ENCODE results near the gene UMAD1.

Gene UMAD1

DNA sequence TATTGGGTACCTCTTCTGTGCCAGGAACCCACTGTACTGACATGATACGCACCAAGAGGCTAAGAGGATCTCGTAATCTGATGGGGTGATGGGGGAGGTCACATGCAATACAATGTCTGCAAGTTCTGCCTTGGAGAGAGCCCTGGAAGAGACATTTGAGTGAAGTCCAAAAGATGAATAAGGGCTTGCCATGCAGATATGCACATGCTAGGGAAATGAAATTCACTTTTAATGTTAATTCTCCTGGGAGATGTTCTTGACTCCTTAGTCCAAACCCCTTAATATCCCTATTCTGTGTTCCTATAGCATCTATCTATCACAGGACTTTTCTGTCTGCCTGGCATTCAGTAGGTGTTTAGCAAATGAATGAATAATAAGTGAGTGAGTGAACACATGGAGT, 274.0 kb downstream of the UMAD1 start:
- Histone ChIP-seq H2AFZ (ENCODE audit: low read depth, low read length) (no peak overlapping the region), H3K27ac (ENCODE audit: low read length) (no peak overlapping the region), H3K9ac (ENCODE audit: low read depth, low read length) (no peak overlapping the region), H3K9me3 (ENCODE audit: insufficient read depth, low read length, severe bottlenecking) (no peaks in the 10 kb centered on the region), H3K4me3 (ENCODE audit: low read depth in 1 of 2, low read length in 2 of 2) (no peak overlapping the region), H3K27me3 (ENCODE audit: insufficient read depth, low read length, poor library complexity) (no peaks in the 10 kb centered on the region), H3K36me3 (ENCODE audit: insufficient read depth, low read length) (no peaks in the 10 kb centered on the region), H3K4me1 (ENCODE audit: insufficient read depth, low read length) (no peaks in the 10 kb centered on the region), H4K20me1 (ENCODE audit: insufficient read depth, low read length) (no peaks in the 10 kb centered on the region), H3K4me2 (ENCODE audit: insufficient read depth, low read length) (no peak overlapping the region), H3K79me2 (ENCODE audit: insufficient read depth, low read length) (no peaks in the 10 kb centered on the region)
- ATAC-seq (ENCODE audit: insufficient read depth, low read depth) (no peak), DNase-seq (no peak)
- TF ChIP-seq CTCF (IDR thresholded peaks at IDR 0.05; ENCODE audit: borderline replicate concordance, extremely low read depth, low read length, poor library complexity, severe bottlenecking) = no peak
- TF ChIP-seq EZH2 (IDR thresholded peaks at IDR 0.05; ENCODE audit: borderline replicate concordance, low read depth, low read length, severe bottlenecking) = no peak

- no peaks in the 10 kb centered on the region for H3K27me3 ChIP-seq (ENCODE audit: insufficient read depth, low read length, poor library complexity)
- H3K9me3 ChIP-seq (ENCODE audit: insufficient read depth, low read length, severe bottlenecking) = no peaks in the 10 kb centered on the region
- ATAC-seq (ENCODE audit: insufficient read depth, low read depth) (no peak), DNase-seq (no peak)
- H3K4me3 ChIP-seq (ENCODE audit: low read depth in 1 of 2, low read length in 2 of 2) = no peak overlapping the region
- no peak for TF ChIP-seq EZH2 (IDR thresholded peaks at IDR 0.05; ENCODE audit: borderline replicate concordance, low read depth, low read length, severe bottlenecking)
- TF ChIP-seq CTCF (IDR thresholded peaks at IDR 0.05; ENCODE audit: borderline replicate concordance, extremely low read depth, low read length, poor library complexity, severe bottlenecking) = no peak
- no peak overlapping the region for H2AFZ ChIP-seq (ENCODE audit: low read depth, low read length)
- no peaks in the 10 kb centered on the region for H3K36me3 ChIP-seq (ENCODE audit: insufficient read depth, low read length)
- H3K4me2 ChIP-seq (ENCODE audit: insufficient read depth, low read length) = no peak overlapping the region
- peaks cover 4% of the 10 kb centered on the region; the same call in 1 of the 2 replicates for H3K4me1 ChIP-seq (ENCODE audit: insufficient read depth, low read length)
- H4K20me1 ChIP-seq (ENCODE audit: insufficient read depth, low read length) = no peaks in the 10 kb centered on the region
- H3K9ac ChIP-seq (ENCODE audit: low read depth, low read length) = no peak overlapping the region
- no peaks in the 10 kb centered on the region for H3K79me2 ChIP-seq (ENCODE audit: insufficient read depth, low read length)
- no peak overlapping the region for H3K27ac ChIP-seq (ENCODE audit: low read length)
Observed at GRCh38 chr7:7916064-7916463, 275.5 kb downstream of the UMAD1 start.

DNA sequence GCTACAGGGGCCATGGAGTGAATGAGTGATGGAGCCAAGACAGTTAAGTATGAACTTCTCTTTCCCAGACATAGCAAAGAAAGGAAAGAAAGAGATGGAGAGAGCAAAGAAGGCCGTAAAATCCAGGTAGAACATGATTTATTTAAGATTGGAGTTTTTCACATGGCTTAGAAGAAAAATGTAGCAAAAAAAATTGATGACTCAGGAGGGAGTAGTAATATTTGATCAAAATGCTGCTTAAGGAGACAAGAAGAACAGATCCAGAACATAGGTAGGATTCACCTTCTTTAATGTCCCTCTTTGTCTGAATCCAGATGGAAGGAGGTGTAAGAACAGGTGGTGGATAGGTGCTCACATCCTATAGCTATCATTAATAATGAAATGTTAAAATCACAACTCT, 277.0 kb downstream of the UMAD1 start:
- Histone ChIP-seq H3K9me3 (ENCODE audit: insufficient read depth, low read length, severe bottlenecking) (no peaks in the 10 kb centered on the region), H3K36me3 (ENCODE audit: insufficient read depth, low read length) (no peaks in the 10 kb centered on the region), H3K9ac (ENCODE audit: low read depth, low read length) (no peak overlapping the region), H3K27me3 (ENCODE audit: insufficient read depth, low read length, poor library complexity) (no peaks in the 10 kb centered on the region), H4K20me1 (ENCODE audit: insufficient read depth, low read length) (no peaks in the 10 kb centered on the region), H3K27ac (ENCODE audit: low read length) (no peak overlapping the region), H2AFZ (ENCODE audit: low read depth, low read length) (no peak overlapping the region), H3K4me3 (ENCODE audit: low read depth in 1 of 2, low read length in 2 of 2) (no peak overlapping the region), H3K4me2 (ENCODE audit: insufficient read depth, low read length) (no peak overlapping the region), H3K79me2 (ENCODE audit: insufficient read depth, low read length) (no peaks in the 10 kb centered on the region), H3K4me1 (ENCODE audit: insufficient read depth, low read length) (peaks cover 4% of the 10 kb centered on the region; the same call in 1 of the 2 replicates)
- TF ChIP-seq CTCF (IDR thresholded peaks at IDR 0.05; ENCODE audit: borderline replicate concordance, extremely low read depth, low read length, poor library complexity, severe bottlenecking) = no peak
- no peak for TF ChIP-seq EZH2 (IDR thresholded peaks at IDR 0.05; ENCODE audit: borderline replicate concordance, low read depth, low read length, severe bottlenecking)
- ATAC-seq (ENCODE audit: insufficient read depth, low read depth) = no peak
- no peak for DNase-seq

All from DND-41 (cell line).